Measurements from ENCODE around the gene TLL1.
A peak's percentile ranks its signal among the peaks of the same experiment; 100 is the strongest.

Gene TLL1

DNA sequence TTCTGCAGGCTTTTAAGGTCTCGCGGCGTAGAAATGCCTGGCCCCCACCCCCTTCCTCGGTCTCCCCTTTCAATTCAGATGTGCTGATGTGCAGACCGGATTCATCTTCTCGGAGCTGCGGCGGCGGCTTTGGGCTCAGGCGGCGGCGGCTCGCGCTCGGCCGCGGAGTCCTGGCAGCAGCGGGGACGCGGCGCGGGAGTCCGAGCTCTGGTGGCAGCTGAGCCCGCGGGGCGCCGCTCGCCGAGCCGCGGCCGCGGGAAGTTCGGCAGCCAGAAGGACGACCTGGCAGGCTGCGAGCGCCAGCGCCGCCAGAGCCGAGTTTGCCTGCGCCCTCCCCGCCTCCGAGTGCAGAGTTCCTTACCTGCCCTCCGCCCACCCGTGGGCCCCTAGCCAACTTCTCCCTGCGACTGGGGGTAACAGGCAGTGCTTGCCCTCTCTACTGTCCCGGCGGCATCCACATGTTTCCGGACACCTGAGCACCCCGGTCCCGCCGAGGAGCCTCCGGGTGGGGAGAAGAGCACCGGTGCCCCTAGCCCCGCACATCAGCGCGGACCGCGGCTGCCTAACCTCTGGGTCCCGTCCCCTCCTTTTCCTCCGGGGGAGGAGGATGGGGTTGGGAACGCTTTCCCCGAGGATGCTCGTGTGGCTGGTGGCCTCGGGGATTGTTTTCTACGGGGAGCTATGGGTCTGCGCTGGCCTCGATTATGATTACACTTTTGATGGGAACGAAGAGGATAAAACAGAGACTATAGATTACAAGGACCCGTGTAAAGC, 448 bp downstream of the TLL1 start:
- TF ChIP-seq EZH2phosphoT487 (IDR thresholded peaks at IDR 0.05; ENCODE audit: low read length) = no peak
- no peak for TF ChIP-seq CTCF (IDR thresholded peaks at IDR 0.05; ENCODE audit: low read length)
- TF ChIP-seq EZH2 (optimal IDR thresholded peaks at IDR 0.05; ENCODE audit: low read depth, low read length) = no peak
- Histone ChIP-seq H3K9me2 (replicated peaks; ENCODE audit: insufficient read depth, low read length) (no peaks in the 10 kb centered on the region), H2AFZ (ENCODE audit: low read length) (peak overlapping the region; percentile 82), H3F3A (ENCODE audit: insufficient read depth, low read length) (no peaks in the 10 kb centered on the region), H3K79me2 (ENCODE audit: low read length) (no peaks in the 10 kb centered on the region), H4K20me1 (ENCODE audit: insufficient read depth, low read length) (no peaks in the 10 kb centered on the region), H3K9ac (ENCODE audit: low read length) (no peak overlapping the region), H3K4me1 (ENCODE audit: low read length) (no peaks in the 10 kb centered on the region; the same call in 1 of the 2 replicates), H3K9me3 (replicated peaks; ENCODE audit: insufficient read depth, low read length) (no peaks in the 10 kb centered on the region), H3K27ac (ENCODE audit: low read length) (no peak overlapping the region), H3K36me3 (replicated peaks; ENCODE audit: insufficient read depth, low read length) (no peaks in the 10 kb centered on the region), H3K27me3 (replicated peaks; ENCODE audit: insufficient read depth, low read length) (no peaks in the 10 kb centered on the region), H3K4me3 (ENCODE audit: low read length) (peak overlapping the region; percentile 67), H3K4me2 (ENCODE audit: low read depth, low read length) (peak overlapping the region; percentile 79)
- peak; percentile 57 for DNase-seq

GRCh38 chr4:165874072-165874790, 1.2 kb downstream of the TLL1 start:
- H3K9me2 ChIP-seq (replicated peaks; ENCODE audit: insufficient read depth, low read length) = no peaks in the 10 kb centered on the region
- no peaks in the 10 kb centered on the region for H3K36me3 ChIP-seq (replicated peaks; ENCODE audit: insufficient read depth, low read length)
- no peaks in the 10 kb centered on the region; the same call in 1 of the 2 replicates for H3K4me1 ChIP-seq (ENCODE audit: low read length)
- no peaks in the 10 kb centered on the region for H4K20me1 ChIP-seq (ENCODE audit: insufficient read depth, low read length)
- H3F3A ChIP-seq (ENCODE audit: insufficient read depth, low read length) = no peaks in the 10 kb centered on the region
- H2AFZ ChIP-seq (ENCODE audit: low read length) = peak overlapping the region; percentile 82
- DNase-seq = no peak
- TF ChIP-seq EZH2phosphoT487 (IDR thresholded peaks at IDR 0.05; ENCODE audit: low read length) (no peak), CTCF (IDR thresholded peaks at IDR 0.05; ENCODE audit: low read length) (no peak), EZH2 (optimal IDR thresholded peaks at IDR 0.05; ENCODE audit: low read depth, low read length) (no peak)
- peak overlapping the region; percentile 67 for H3K4me3 ChIP-seq (ENCODE audit: low read length)
- H3K9ac ChIP-seq (ENCODE audit: low read length) = no peak overlapping the region
- no peaks in the 10 kb centered on the region for H3K79me2 ChIP-seq (ENCODE audit: low read length)
- H3K9me3 ChIP-seq (replicated peaks; ENCODE audit: insufficient read depth, low read length) = no peaks in the 10 kb centered on the region
- no peak overlapping the region for H3K27ac ChIP-seq (ENCODE audit: low read length)
- H3K4me2 ChIP-seq (ENCODE audit: low read depth, low read length) = peak overlapping the region; percentile 79
- H3K27me3 ChIP-seq (replicated peaks; ENCODE audit: insufficient read depth, low read length) = no peaks in the 10 kb centered on the region

DNA sequence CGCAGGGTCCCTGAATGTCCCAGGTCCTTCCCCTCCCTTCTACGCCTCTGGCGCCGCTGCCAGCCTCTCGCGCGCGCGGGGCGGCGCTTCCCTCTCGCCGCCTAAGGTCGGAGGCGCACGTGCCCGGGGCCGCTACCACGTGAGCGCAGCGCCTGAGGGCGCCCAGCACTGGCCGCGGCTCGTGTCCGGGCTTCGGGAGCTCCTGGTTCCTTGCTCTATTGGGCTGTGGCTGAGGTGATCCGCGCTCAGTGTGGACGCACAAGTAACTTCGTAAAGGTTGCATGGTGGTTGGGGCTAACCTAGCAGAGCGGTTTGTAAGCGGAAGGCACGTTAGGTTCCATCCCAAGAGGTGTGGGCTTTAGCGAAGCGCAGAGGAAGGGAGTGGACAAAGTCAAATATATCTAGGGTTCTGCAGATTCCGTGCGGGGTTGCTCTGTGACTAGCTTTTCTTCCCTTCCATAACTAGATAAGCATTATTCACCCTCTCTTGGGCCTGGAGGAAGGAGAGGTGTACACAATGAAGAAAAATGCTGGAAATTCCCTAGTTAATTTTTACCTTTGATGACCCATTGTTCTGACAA, 1.8 kb downstream of the TLL1 start:
- H3K9ac ChIP-seq (ENCODE audit: low read length) = no peak overlapping the region
- no peaks in the 10 kb centered on the region for H3K9me2 ChIP-seq (replicated peaks; ENCODE audit: insufficient read depth, low read length)
- no peak overlapping the region for H3K4me3 ChIP-seq (ENCODE audit: low read length)
- no peaks in the 10 kb centered on the region for H3K27me3 ChIP-seq (replicated peaks; ENCODE audit: insufficient read depth, low read length)
- H3K79me2 ChIP-seq (ENCODE audit: low read length) = no peaks in the 10 kb centered on the region
- H3F3A ChIP-seq (ENCODE audit: insufficient read depth, low read length) = no peaks in the 10 kb centered on the region
- H3K36me3 ChIP-seq (replicated peaks; ENCODE audit: insufficient read depth, low read length) = no peaks in the 10 kb centered on the region
- TF ChIP-seq EZH2phosphoT487 (IDR thresholded peaks at IDR 0.05; ENCODE audit: low read length) (no peak), CTCF (IDR thresholded peaks at IDR 0.05; ENCODE audit: low read length) (no peak), EZH2 (optimal IDR thresholded peaks at IDR 0.05; ENCODE audit: low read depth, low read length) (no peak)
- H2AFZ ChIP-seq (ENCODE audit: low read length) = no peak overlapping the region
- no peaks in the 10 kb centered on the region for H4K20me1 ChIP-seq (ENCODE audit: insufficient read depth, low read length)
- H3K27ac ChIP-seq (ENCODE audit: low read length) = no peak overlapping the region
- no peak for DNase-seq
- H3K4me1 ChIP-seq (ENCODE audit: low read length) = no peaks in the 10 kb centered on the region; the same call in 1 of the 2 replicates
- H3K4me2 ChIP-seq (ENCODE audit: low read depth, low read length) = no peak overlapping the region
- no peaks in the 10 kb centered on the region for H3K9me3 ChIP-seq (replicated peaks; ENCODE audit: insufficient read depth, low read length)

Measured in MM.1S (cell line).